Measurements from ENCODE around the gene PLPP6. TPM values are rescaled to one million over a fixed set of nuclear protein-coding genes. Genes with fewer than 3 reads are reported as not detected.

Gene PLPP6
- total RNA-seq: 10 to 100 TPM in 1 of 2 experiments, 1 to 10 TPM in 1; 9.5 to 10.1 TPM

GRCh38 chr9:4662108-4662988, at the start of gene PLPP6:
Gene PLPP6 (plus strand): TSS chr9:4662294. CDS start chr9:4662376, 82 bp downstream.

GRCh38 chr9:4666042-4666699, 4.1 kb downstream of the PLPP6 start, which contains the start of gene SPATA6L:
Gene SPATA6L (minus strand): TSS chr9:4666480. CDS start chr9:4666250, 230 bp downstream.

GRCh38 chr9:4679268-4680172, 17.4 kb downstream of the PLPP6 start, which contains the start of gene CDC37L1:
Gene CDC37L1 (plus strand): TSS chr9:4679569. CDS start chr9:4679768, 199 bp downstream.

Other genes starting within 250 kb of the PLPP6 start
- gene SLC1A1, start 171.8 kb upstream of the PLPP6 start, total RNA-seq: not detected
- gene SPATA6L, start 4.2 kb downstream of the PLPP6 start, total RNA-seq: under 1 TPM; 0.33 to 0.43 TPM
- gene CDC37L1, start 17.3 kb downstream of the PLPP6 start, total RNA-seq: 10 to 100 TPM; 11.2 to 11.9 TPM
- 10 to 100 TPM; 38.4 to 38.7 TPM for gene AK3, start 78.9 kb downstream of the PLPP6 start, total RNA-seq
- gene RCL1, start 130.7 kb downstream of the PLPP6 start, total RNA-seq: 10 to 100 TPM; 13.6 to 16.0 TPM